ENCODE results near the gene HOXD11.

HOXD11 gene

GRCh38 chr2:176145085-176145969 is 38.2 kb downstream of the HOXD11 start:
- Histone ChIP-seq H3K9me3 (no peaks in the 10 kb centered on the region), H3K4me3 (ENCODE audit: low read depth in 1 of 2, low read length in 1 of 2) (no peak overlapping the region), H3K27ac (no peak overlapping the region), H3K4me1 (ENCODE audit: control insufficient read depth in 1 of 2, insufficient read depth in 1 of 2, low read depth in 1 of 2, low read length in 1 of 2) (peaks cover 0 to 6% of the 10 kb centered on the region in 2 experiments), H3K36me3 (no peaks in the 10 kb centered on the region), H3K27me3 (peaks cover 100% of the 10 kb centered on the region)
- no peak for TF ChIP-seq CTCF (IDR thresholded peaks at IDR 0.05)

GRCh38 chr2:176146101-176146500 is 39.0 kb downstream of the HOXD11 start:
- no peak for TF ChIP-seq CTCF (IDR thresholded peaks at IDR 0.05)
- no peaks in the 10 kb centered on the region for H3K4me1 ChIP-seq (ENCODE audit: control insufficient read depth in 1 of 2, insufficient read depth in 1 of 2, low read depth in 1 of 2, low read length in 1 of 2)
- no peaks in the 10 kb centered on the region for H3K9me3 ChIP-seq
- no peaks in the 10 kb centered on the region for H3K36me3 ChIP-seq
- peaks cover 100% of the 10 kb centered on the region for H3K27me3 ChIP-seq
- no peak overlapping the region for H3K27ac ChIP-seq
- H3K4me3 ChIP-seq (ENCODE audit: low read depth in 1 of 2, low read length in 1 of 2): no peak overlapping the region

- Histone ChIP-seq H3K27ac (no peak overlapping the region), H3K9me3 (no peaks in the 10 kb centered on the region), H3K4me3 (ENCODE audit: low read depth in 1 of 2, low read length in 1 of 2) (no peak overlapping the region), H3K36me3 (no peaks in the 10 kb centered on the region), H3K27me3 (peaks cover 100% of the 10 kb centered on the region), H3K4me1 (ENCODE audit: control insufficient read depth in 1 of 2, insufficient read depth in 1 of 2, low read depth in 1 of 2, low read length in 1 of 2) (no peaks in the 10 kb centered on the region)
- TF ChIP-seq CTCF (IDR thresholded peaks at IDR 0.05): no peak
These were observed 39.6 kb downstream of the HOXD11 start for GRCh38 chr2:176146645-176147044.

- TF ChIP-seq CTCF (IDR thresholded peaks at IDR 0.05): no peak
- no peaks in the 10 kb centered on the region for H3K4me1 ChIP-seq (ENCODE audit: control insufficient read depth in 1 of 2, insufficient read depth in 1 of 2, low read depth in 1 of 2, low read length in 1 of 2)
- H3K36me3 ChIP-seq: no peaks in the 10 kb centered on the region
- no peak overlapping the region for H3K4me3 ChIP-seq (ENCODE audit: low read depth in 1 of 2, low read length in 1 of 2)
- no peaks in the 10 kb centered on the region for H3K9me3 ChIP-seq
- no peak overlapping the region for H3K27ac ChIP-seq
- H3K27me3 ChIP-seq: peaks cover 100% of the 10 kb centered on the region
These were observed 40.2 kb downstream of the HOXD11 start for GRCh38 chr2:176147210-176147799.

- TF ChIP-seq CTCF (IDR thresholded peaks at IDR 0.05): no peak
- Histone ChIP-seq H3K9me3 (no peaks in the 10 kb centered on the region), H3K27me3 (peaks cover 100% of the 10 kb centered on the region), H3K4me3 (ENCODE audit: low read depth in 1 of 2, low read length in 1 of 2) (no peak overlapping the region), H3K4me1 (ENCODE audit: control insufficient read depth in 1 of 2, insufficient read depth in 1 of 2, low read depth in 1 of 2, low read length in 1 of 2) (no peaks in the 10 kb centered on the region), H3K36me3 (no peaks in the 10 kb centered on the region), H3K27ac (no peak overlapping the region)
These were observed 40.9 kb downstream of the HOXD11 start for GRCh38 chr2:176147800-176148496.
